Peyer's patch (tissue), 4 donors: ENCODE results near the gene FGA. TPM values are rescaled to one million over a fixed set of nuclear protein-coding genes. Genes with fewer than 3 reads are reported as not detected.

Experiments used
- DNase-seq, 3 donors: peaks; one replicate each; pipeline ENCODE4 v3.0.0-alpha.2; 2017 to 2019
- H3K27ac ChIP-seq, 4 donors: fragments of 200-600 bp; sonication (generic); one replicate each; pipeline ENCODE4 v1.5.1; 2016 to 2019
- H3K27me3 ChIP-seq, 2 donors: fragments of 200-600 bp; sonication (generic); one replicate each; pipeline ENCODE4 v1.5.1; 2019
- H3K36me3 ChIP-seq, 3 donors: fragments of 200-600 bp; sonication (generic); one replicate each; pipeline ENCODE4 v1.5.1; 2016 to 2019
- H3K4me1 ChIP-seq, 4 donors: fragments of 200-600 bp; sonication (generic); one replicate each; pipeline ENCODE4 v1.5.1; 2016 to 2019
- H3K4me3 ChIP-seq, 4 donors: fragments of 200-600 bp; sonication (generic); 1 replicate in 3 of 4; 2 replicates in 1 of 4; pipeline ENCODE4 v1.5.1; 2016 to 2019; ENCODE audit warnings: mild to moderate bottlenecking in 1 of 4
- H3K9me3 ChIP-seq, 4 donors: fragments of 200-600 bp; sonication (generic); one replicate each; pipeline ENCODE4 v1.5.1; 2016 to 2019; ENCODE audit warnings: mild to moderate bottlenecking in 1 of 4
- POLR2A ChIP-seq, 2 donors: fragments of 450-650 bp; IDR thresholded peaks; one replicate each; pipeline ENCODE4 v1.5.1; 2017; ENCODE audit warnings: antibody characterized with exemption in 2 of 2, mild to moderate bottlenecking in 2 of 2, moderate library complexity in 2 of 2
- small RNA-seq, 2 donors: library from RNA; depleted of rRNA; stranded (forward); fragments of <200 nt; gene quantifications; one replicate each; pipeline ENCODE3, GENCODE V24; 2016
- total RNA-seq, 4 donors: library from RNA; depleted of rRNA; stranded (reverse); fragments of >200 nt; gene quantifications; one replicate each; pipeline ENCODE4 v1.1.0, GENCODE V29; 2016
- TF ChIP-seq, protein P1 (sequence below), 6 experiments: fragments of 450-650 bp in 4 of 6; fragments of 200-600 bp in 2 of 6; sonication (generic) in 1 of 6; IDR thresholded peaks; one replicate each; pipeline ENCODE4 v1.5.1; 2017 to 2019; ENCODE audit warnings: antibody characterized with exemption in 6 of 6, mild to moderate bottlenecking in 3 of 6, moderate library complexity in 1 of 6

Gene FGA
- total RNA-seq, 4 donors from 2014 or later = not detected

DNA sequence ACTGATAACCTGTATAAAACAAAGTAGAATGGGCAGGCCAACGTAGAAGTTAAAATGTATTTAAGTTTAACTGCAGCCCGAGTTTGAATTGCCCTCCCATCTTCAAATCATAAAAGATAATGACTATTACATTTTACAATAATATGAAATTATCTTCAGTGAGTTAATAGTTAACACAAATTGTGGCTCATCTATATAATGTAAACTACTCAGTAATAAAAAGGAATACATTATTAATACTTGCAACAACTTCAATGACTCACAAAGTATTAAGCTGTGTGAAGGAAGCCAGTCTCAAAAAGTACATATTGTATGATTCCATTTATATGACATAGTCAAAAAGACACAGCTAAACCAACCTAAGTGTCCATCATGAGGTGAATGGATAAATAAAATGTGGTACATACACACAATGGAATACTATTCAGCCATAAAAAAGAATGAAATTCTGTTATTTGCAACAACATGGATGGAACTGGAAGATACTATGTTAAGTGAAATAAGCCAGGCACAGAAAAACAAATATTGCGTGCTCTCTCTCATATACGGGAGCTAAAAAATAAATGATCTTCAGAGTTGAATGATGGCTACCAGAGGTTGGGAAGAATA is 48.2 kb downstream of the FGA start:
- TF ChIP-seq, protein P1, sequence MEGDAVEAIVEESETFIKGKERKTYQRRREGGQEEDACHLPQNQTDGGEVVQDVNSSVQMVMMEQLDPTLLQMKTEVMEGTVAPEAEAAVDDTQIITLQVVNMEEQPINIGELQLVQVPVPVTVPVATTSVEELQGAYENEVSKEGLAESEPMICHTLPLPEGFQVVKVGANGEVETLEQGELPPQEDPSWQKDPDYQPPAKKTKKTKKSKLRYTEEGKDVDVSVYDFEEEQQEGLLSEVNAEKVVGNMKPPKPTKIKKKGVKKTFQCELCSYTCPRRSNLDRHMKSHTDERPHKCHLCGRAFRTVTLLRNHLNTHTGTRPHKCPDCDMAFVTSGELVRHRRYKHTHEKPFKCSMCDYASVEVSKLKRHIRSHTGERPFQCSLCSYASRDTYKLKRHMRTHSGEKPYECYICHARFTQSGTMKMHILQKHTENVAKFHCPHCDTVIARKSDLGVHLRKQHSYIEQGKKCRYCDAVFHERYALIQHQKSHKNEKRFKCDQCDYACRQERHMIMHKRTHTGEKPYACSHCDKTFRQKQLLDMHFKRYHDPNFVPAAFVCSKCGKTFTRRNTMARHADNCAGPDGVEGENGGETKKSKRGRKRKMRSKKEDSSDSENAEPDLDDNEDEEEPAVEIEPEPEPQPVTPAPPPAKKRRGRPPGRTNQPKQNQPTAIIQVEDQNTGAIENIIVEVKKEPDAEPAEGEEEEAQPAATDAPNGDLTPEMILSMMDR (IDR thresholded peaks at IDR 0.05) = no peak
- no peak for TF ChIP-seq POLR2A (IDR thresholded peaks at IDR 0.05)
- Histone ChIP-seq H3K36me3 (peaks cover 0 to 99% (median 0%) of the 10 kb centered on the region in 3 donors), H3K27me3 (no peaks in the 10 kb centered on the region), H3K27ac (peak overlapping the region in 1 of 4 donors; percentile 55), H3K4me3 (no peak overlapping the region), H3K4me1 (no peaks in the 10 kb centered on the region), H3K9me3 (no peaks in the 10 kb centered on the region)
- DNase-seq = no peak

Small RNA genes lying within 50 kb of the gene (small RNA-seq; reads per million reads assigned to genes)
- 0 reads per million in 2 donors for gene RNU6-1285P

Other genes with a start within 250 kb of the FGA start
- gene DCHS2, start 98.9 kb downstream of the FGA start, total RNA-seq = under 1 TPM in 3 of 4 donors, not detected in 1; 0.28 to 0.88 (median 0.67) TPM
- gene PLRG1, start 40.3 kb downstream of the FGA start, total RNA-seq = 10 to 100 TPM; 23.4 to 68.5 (median 42.4) TPM
- gene FGB, start 27.7 kb downstream of the FGA start, total RNA-seq = not detected
- gene FGG, start 21.9 kb upstream of the FGA start, total RNA-seq = not detected
- 1 to 10 TPM in 3 of 4 donors, not detected in 1; 2.8 to 7.4 (median 2.9) TPM for gene LRAT, start 153.3 kb upstream of the FGA start, total RNA-seq
- gene RBM46, start 190.5 kb upstream of the FGA start, total RNA-seq = not detected